ENCODE data around the gene LRCOL1.

GRCh38 chr12:132619071-132619385 is 8.6 kb upstream of the LRCOL1 start:
- TF ChIP-seq EZH2phosphoT487 (IDR thresholded peaks at IDR 0.05; ENCODE audit: unreplicated experiment) (no peak), CTCF (conservative IDR thresholded peaks at IDR 0.05; ENCODE audit: low read depth in 2 of 2) (no peak), POLR2AphosphoS5 (IDR thresholded peaks at IDR 0.05; ENCODE audit: low read depth) (no peak), EZH2 (IDR thresholded peaks at IDR 0.05; ENCODE audit: low read depth, unreplicated experiment) (no peak), NANOG (IDR thresholded peaks at IDR 0.05; ENCODE audit: borderline replicate concordance) (no peak)
